Endothelial cell of umbilical vein (primary cell): ENCODE measurements around the gene CHD5. TPM values are rescaled to one million over a fixed set of nuclear protein-coding genes. Genes with fewer than 3 reads are reported as not detected.

Experiments
- BruUV-seq: library from RNA; stranded (reverse); fragments of 400-500 nt; replicated peaks from 2 replicates; lab custom pipeline; 2021; lab: Mats Ljungman, UMichigan
- CTCF ChIA-PET: fragments of 300-600, 350-600 bp; sonication (Branson Sonifier 250); formaldehyde crosslinking; loops from one replicate; lab custom pipeline; 2021; ENCODE audit warnings: antibody characterized with exemption, inconsistent platforms; lab: Charles Lee
- POLR2A ChIA-PET: fragments of 300-600, 350-600 bp; sonication (Branson Sonifier 250); formaldehyde crosslinking; loops from one replicate; lab custom pipeline; 2021; ENCODE audit warnings: antibody characterized with exemption, inconsistent platforms; lab: Charles Lee
- DNase-seq: peaks from one replicate; pipeline ENCODE4 v3.0.0-alpha.2; 2011; ENCODE audit warnings: low read depth, low spot score
- FAIRE-seq: peaks from 2 replicates; lab custom pipeline; 2011; peaks lifted over from hg19 to GRCh38; lab: Jason Lieb, UNC
- H2AFZ ChIP-seq: 2 replicates; pipeline ENCODE4 v1.6.0; 2012; ENCODE audit warnings: low read depth, low read length, control low read depth, inconsistent platforms
- H3K27ac ChIP-seq: 2 replicates; pipeline ENCODE4 v1.5.1; 2011; ENCODE audit warnings: low read depth, mild to moderate bottlenecking, control low read depth, low read length, moderate library complexity; ENCODE audit not compliant: insufficient read depth
- H3K27me3 ChIP-seq, 2 experiments: 2 replicates each; pipeline versions ENCODE4 v1.6.0 to v1.6.1; 2011; ENCODE audit warnings: low read length in 2 of 2, mixed read lengths in 1 of 2; ENCODE audit not compliant: control insufficient read depth in 2 of 2, insufficient read depth in 2 of 2
- H3K36me3 ChIP-seq, 2 experiments: 2 replicates in 1 of 2; 3 replicates in 1 of 2; pipeline ENCODE4 v1.5.1; 2011; ENCODE audit warnings: low read length in 2 of 2, mild to moderate bottlenecking in 1 of 2, moderate library complexity in 1 of 2; ENCODE audit not compliant: control insufficient read depth in 2 of 2, insufficient read depth in 2 of 2; ENCODE audit errors: extremely low read depth in 1 of 2
- H3K4me1 ChIP-seq: 3 replicates; pipeline ENCODE4 v1.5.1; 2011; ENCODE audit warnings: mild to moderate bottlenecking, low read length; ENCODE audit not compliant: control insufficient read depth, insufficient read depth; ENCODE audit errors: extremely low read depth
- H3K4me2 ChIP-seq: 2 replicates; pipeline ENCODE4 v1.6.1; 2011; ENCODE audit warnings: low read length, control low read depth, mixed read lengths; ENCODE audit not compliant: insufficient read depth
- H3K4me3 ChIP-seq, 3 experiments: fragments of 200-600 bp in 1 of 3; sonication (generic), shearing (Covaris generic) in 1 of 3; replicated peaks in 1 of 3; 2 replicates each; pipeline ENCODE4 v1.5.1; 2011 to 2016; ENCODE audit warnings: control low read depth in 3 of 3, low read length in 3 of 3, mild to moderate bottlenecking in 2 of 3, inconsistent platforms in 1 of 3, low read depth in 1 of 3, moderate library complexity in 1 of 3; ENCODE audit not compliant: insufficient read depth in 1 of 3
- H3K79me2 ChIP-seq: 2 replicates; pipeline ENCODE4 v1.6.0; 2012; ENCODE audit warnings: low read length, inconsistent platforms; ENCODE audit not compliant: control insufficient read depth, insufficient read depth
- H3K9ac ChIP-seq: replicated peaks from 2 replicates; pipeline ENCODE3; 2011; ENCODE audit warnings: low read length, control low read depth; ENCODE audit not compliant: insufficient read depth; ENCODE audit errors: extremely low read depth
- H3K9me1 ChIP-seq: replicated peaks from 3 replicates; pipeline ENCODE4 v1.6.0; 2011; ENCODE audit warnings: mild to moderate bottlenecking, low read length; ENCODE audit not compliant: control insufficient read depth, insufficient read depth; ENCODE audit errors: extremely low read depth
- H3K9me3 ChIP-seq: replicated peaks from 2 replicates; pipeline ENCODE4 v1.5.1; 2012; ENCODE audit warnings: low read length, inconsistent platforms; ENCODE audit not compliant: control insufficient read depth, insufficient read depth
- H4K20me1 ChIP-seq: replicated peaks from 2 replicates; pipeline ENCODE3; 2011; ENCODE audit warnings: mild to moderate bottlenecking, low read length; ENCODE audit not compliant: control insufficient read depth, insufficient read depth; ENCODE audit errors: extremely low read depth
- CTCF ChIP-seq, 2 donors: IDR thresholded peaks; 1 replicate in 1 of 2; 2 replicates in 1 of 2; pipeline ENCODE4 v1.5.1; 2011; ENCODE audit warnings: low read length in 2 of 2, mild to moderate bottlenecking in 2 of 2, moderate library complexity in 2 of 2, control low read depth in 1 of 2, inconsistent platforms in 1 of 2, low read depth in 1 of 2; ENCODE audit not compliant: insufficient read depth in 1 of 2; ENCODE audit errors: extremely low read depth in 1 of 2
- EZH2 ChIP-seq: IDR thresholded peaks from 2 replicates; pipeline ENCODE4 v1.6.1; 2012; ENCODE audit warnings: borderline replicate concordance, low read depth, mild to moderate bottlenecking, moderate library complexity, low read length, inconsistent platforms; ENCODE audit not compliant: severe bottlenecking
- FOS ChIP-seq: IDR thresholded peaks from 2 replicates; pipeline ENCODE4 v1.6.1; 2011; ENCODE audit warnings: mild to moderate bottlenecking, low read length, moderate library complexity, borderline replicate concordance; ENCODE audit not compliant: insufficient read depth
- GATA2 ChIP-seq: IDR thresholded peaks from 2 replicates; pipeline ENCODE4 v1.7.0; 2011; ENCODE audit warnings: low read depth, mild to moderate bottlenecking, moderate library complexity, mixed read lengths, low read length; ENCODE audit not compliant: insufficient read length, insufficient read depth
- JUN ChIP-seq: IDR thresholded peaks from 2 replicates; pipeline ENCODE4 v1.6.1; 2011; ENCODE audit warnings: borderline replicate concordance, low read depth; ENCODE audit not compliant: insufficient read length, insufficient read depth
- MAX ChIP-seq: IDR thresholded peaks from 2 replicates; pipeline ENCODE4 v1.6.1; 2011; ENCODE audit not compliant: insufficient read depth, insufficient read length
- MYC ChIP-seq: IDR thresholded peaks from one replicate; pipeline ENCODE4 v1.6.1; 2011; ENCODE audit warnings: mild to moderate bottlenecking, low read depth, low read length
- POLR2A ChIP-seq: IDR thresholded peaks from 2 replicates; pipeline ENCODE4 v1.6.1; 2012; ENCODE audit warnings: low read depth, mild to moderate bottlenecking, control low read depth, low read length
- POLR2AphosphoS5 ChIP-seq: IDR thresholded peaks from 2 replicates; pipeline ENCODE4 v1.6.1; 2012; ENCODE audit warnings: low read depth, mild to moderate bottlenecking, control low read depth, low read length, moderate library complexity; ENCODE audit not compliant: insufficient read depth
- dilution Hi-C: fragments of 300-500 bp; cut with MboI; formaldehyde crosslinking; loops from one replicate; pipeline ENCODE4 v1.15.0; 2019; ENCODE audit warnings: low sequenced_read_pairs; ENCODE audit not compliant: extremely low pct_ligation_motif_present
- intact Hi-C: fragments of 100-400 bp; cut with micrococcal nuclease; formaldehyde crosslinking; loops from one replicate; pipeline ENCODE4 v1.10.0; 2022
- polyA plus RNA-seq, 4 experiments: library from polyadenylated mRNA; depleted of rRNA in 3 of 4; stranded (reverse) in 3 of 4; unstranded in 1 of 4; fragments of >200 nt; gene quantifications; 2 replicates each; pipeline versions ENCODE4 v1.2.1 to v1.2.3, GENCODE V29; 2011 to 2012; ENCODE audit warnings: missing spikeins in 1 of 4
- total RNA-seq: library from RNA; stranded (reverse); gene quantifications from 2 replicates; pipeline ENCODE4 v1.2.3, GENCODE V29; 2021

CHD5 gene
- total and polyA plus RNA-seq, 2 donors (not counting 3 experiments of a cell fraction or from before 2014, with no cell fraction given), result 0.04 to 0.11 TPM

GRCh38 chr1:6087958-6088357 is 92.2 kb downstream of the CHD5 start:
- no peak overlapping the region for H3K4me2 ChIP-seq
- no peaks in the 10 kb centered on the region for H3K36me3 ChIP-seq
- BruUV-seq, result no TSS peak
- H4K20me1 ChIP-seq, result no peaks in the 10 kb centered on the region
- H3K9me3 ChIP-seq, result no peaks in the 10 kb centered on the region
- FAIRE-seq (no peak), DNase-seq (no peak)
- H3K9me1 ChIP-seq, result no peaks in the 10 kb centered on the region
- intact Hi-C loops, result no loop called here
- H3K4me3 ChIP-seq, result no peak overlapping the region
- H2AFZ ChIP-seq, result no peak overlapping the region
- dilution Hi-C loops, result no loop called here
- ChIA-PET CTCF (no interaction called here), POLR2A (no interaction called here)
- no peaks in the 10 kb centered on the region for H3K79me2 ChIP-seq
- no peak for TF ChIP-seq POLR2A
- TF ChIP-seq EZH2, result no peak
- no peak for TF ChIP-seq CTCF (IDR thresholded peaks at IDR 0.05; ENCODE audit: extremely low read depth in 1 of 2, insufficient read depth in 1 of 2, low read depth in 1 of 2, low read length in 2 of 2)
- TF ChIP-seq MAX, result no peak
- TF ChIP-seq GATA2, result no peak
- TF ChIP-seq JUN, result no peak
- no peaks in the 10 kb centered on the region for H3K27me3 ChIP-seq
- no peak overlapping the region for H3K9ac ChIP-seq
- H3K27ac ChIP-seq, result no peak overlapping the region
- H3K4me1 ChIP-seq, result no peaks in the 10 kb centered on the region

- ChIA-PET CTCF (no interaction called here), POLR2A (no interaction called here)
- no peak overlapping the region for H2AFZ ChIP-seq
- no peaks in the 10 kb centered on the region for H3K79me2 ChIP-seq
- H3K36me3 ChIP-seq, result no peaks in the 10 kb centered on the region
- H3K27ac ChIP-seq, result no peak overlapping the region
- H3K27me3 ChIP-seq, result no peaks in the 10 kb centered on the region
- intact Hi-C loops, result no loop called here
- no peak overlapping the region for H3K9ac ChIP-seq
- no peaks in the 10 kb centered on the region for H3K9me3 ChIP-seq
- no peak overlapping the region for H3K4me2 ChIP-seq
- no peak overlapping the region for H3K4me3 ChIP-seq
- no peaks in the 10 kb centered on the region for H3K9me1 ChIP-seq
- TF ChIP-seq MYC (no peak), EZH2 (no peak), GATA2 (no peak), CTCF (IDR thresholded peaks at IDR 0.05; ENCODE audit: extremely low read depth in 1 of 2, insufficient read depth in 1 of 2, low read depth in 1 of 2, low read length in 2 of 2) (no peak), MAX (no peak), POLR2AphosphoS5 (no peak), FOS (no peak), JUN (no peak), POLR2A (no peak)
- H4K20me1 ChIP-seq, result no peaks in the 10 kb centered on the region
- no peaks in the 10 kb centered on the region for H3K4me1 ChIP-seq
- BruUV-seq, result no TSS peak
- no peak for FAIRE-seq
- no peak for DNase-seq
- dilution Hi-C loops, result no loop called here
Observed at GRCh38 chr1:6087377-6087772, 92.7 kb downstream of the CHD5 start.
